HG03025 (cell line): ENCODE measurements around the gene AHNAK.
"Not testable (repeated sequence)": the region's sequence is repeated elsewhere in the genome, so short reads cannot be mapped to it uniquely, and the experiment has no call there.

ENCODE experiments used
- ATAC-seq: cut with Tn5 transposase; IDR thresholded peaks from one replicate; pipeline ENCODE4 v1.9.1; 2021; ENCODE audit warnings: mild to moderate bottlenecking, moderate library complexity; ENCODE audit not compliant: unreplicated experiment, low FRiP score

The AHNAK gene

GRCh38 chr11:62573006-62573591, 26.5 kb upstream of the AHNAK start:
- ATAC-seq: no peak

DNA sequence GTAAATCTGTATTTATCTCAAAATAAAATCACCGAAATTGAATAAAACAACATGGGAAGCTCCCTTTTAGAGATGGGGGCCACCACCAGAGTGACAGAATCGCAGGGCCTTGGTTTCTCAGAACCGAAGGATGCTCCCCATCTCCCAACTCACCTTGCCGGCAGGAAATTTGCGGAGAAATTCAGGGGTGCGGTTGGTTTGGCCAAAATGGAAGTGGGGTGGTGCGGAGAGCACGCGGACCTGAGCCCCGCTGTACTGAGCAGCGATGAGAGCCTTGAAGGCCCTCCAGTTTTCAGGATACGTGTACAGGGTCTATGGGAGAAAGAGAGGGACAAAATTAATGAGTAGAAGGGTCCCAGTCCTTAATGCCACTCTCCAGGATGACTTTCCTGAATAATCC, 25.8 kb upstream of the AHNAK start:
- ATAC-seq: no peak

- ATAC-seq: not testable (repeated sequence)
These were observed 24.9 kb upstream of the AHNAK start for GRCh38 chr11:62571493-62571892.

GRCh38 chr11:62570903-62571302, 24.3 kb upstream of the AHNAK start:
- not testable (repeated sequence) for ATAC-seq

DNA sequence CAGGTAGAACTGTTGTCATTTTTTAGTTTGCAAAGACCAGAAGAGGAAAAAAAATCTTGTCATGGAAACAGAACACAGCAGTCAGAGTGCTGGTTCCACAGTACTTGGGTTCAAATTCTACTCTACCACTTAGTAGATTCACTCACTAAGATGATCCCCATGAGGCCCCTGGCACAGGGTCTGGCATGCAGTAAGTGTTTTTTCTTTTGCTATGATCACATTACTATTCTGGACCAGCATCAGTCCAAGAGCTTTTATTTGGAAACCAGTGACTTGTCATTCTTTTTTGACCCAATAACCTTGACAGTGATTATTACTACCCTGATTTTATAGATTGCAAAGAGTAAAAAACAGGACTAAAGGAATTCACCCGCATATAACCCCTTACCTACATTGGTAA, 23.0 kb upstream of the AHNAK start:
- ATAC-seq: no peak

DNA sequence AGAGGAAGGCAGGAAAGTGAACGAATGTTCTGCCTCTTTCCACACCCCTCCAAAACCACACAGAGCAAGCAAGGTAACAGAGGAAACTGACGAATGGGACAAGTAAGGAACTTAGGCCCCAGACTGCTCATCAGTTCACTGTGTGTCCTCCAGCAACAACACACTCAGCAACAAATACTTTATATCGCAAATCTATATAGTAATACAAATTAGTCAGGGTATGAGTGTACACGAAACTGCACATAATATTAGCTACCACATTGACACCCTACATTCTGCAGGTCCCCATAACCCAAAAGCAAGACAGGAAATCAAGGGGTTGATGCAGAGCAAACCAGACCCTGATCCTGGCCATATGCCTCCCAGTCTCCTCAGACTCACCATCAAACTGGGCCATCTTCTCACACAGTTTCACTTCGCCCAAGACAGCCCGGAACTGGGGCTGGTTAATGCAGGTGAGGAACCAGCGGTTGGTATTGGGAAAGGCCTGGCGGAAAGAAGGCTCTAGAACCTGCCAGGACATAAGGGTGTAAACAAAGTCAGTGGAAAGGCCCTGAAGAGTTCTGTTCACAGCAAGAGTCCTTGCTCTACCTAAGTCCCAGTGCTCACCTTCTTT, 20.5 kb upstream of the AHNAK start:
- ATAC-seq: no peak

- ATAC-seq: no peak
These were observed 19.6 kb upstream of the AHNAK start for GRCh38 chr11:62566247-62566646.

- ATAC-seq: no peak
These were observed 18.6 kb upstream of the AHNAK start for GRCh38 chr11:62565100-62565802.

DNA sequence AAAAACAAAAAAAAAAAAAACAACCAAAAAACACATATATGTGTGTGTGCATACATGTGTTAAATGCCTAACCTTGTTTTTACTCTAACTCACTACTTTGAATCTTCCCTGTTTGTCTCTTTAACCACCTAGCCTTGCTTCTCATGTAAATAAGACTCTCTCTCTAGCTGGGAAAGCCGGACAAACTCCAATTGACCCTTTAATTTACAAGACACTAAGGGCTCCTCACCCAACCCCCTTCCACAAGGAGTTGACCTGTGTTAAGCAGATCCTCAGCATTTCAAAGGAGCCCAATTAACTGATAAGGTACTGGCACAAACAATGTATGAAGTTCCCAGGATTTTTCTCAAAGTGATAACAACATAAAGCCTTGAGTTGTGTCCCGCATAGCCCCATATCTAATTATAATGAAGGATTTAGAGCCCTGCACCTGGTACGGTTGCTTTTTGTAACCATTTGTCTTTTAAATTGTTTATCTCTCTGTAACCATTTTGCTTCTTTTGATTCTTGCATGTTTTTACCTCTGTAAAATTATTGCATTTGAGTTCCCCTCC, 15.1 kb upstream of the AHNAK start:
- ATAC-seq: not testable (repeated sequence)

- ATAC-seq: no peak
These were observed 14.0 kb upstream of the AHNAK start for GRCh38 chr11:62560566-62561103.

- not testable (repeated sequence) for ATAC-seq
These were observed 13.0 kb upstream of the AHNAK start for GRCh38 chr11:62559626-62560025.

GRCh38 chr11:62559204-62559603, 12.6 kb upstream of the AHNAK start:
- ATAC-seq: no peak

DNA sequence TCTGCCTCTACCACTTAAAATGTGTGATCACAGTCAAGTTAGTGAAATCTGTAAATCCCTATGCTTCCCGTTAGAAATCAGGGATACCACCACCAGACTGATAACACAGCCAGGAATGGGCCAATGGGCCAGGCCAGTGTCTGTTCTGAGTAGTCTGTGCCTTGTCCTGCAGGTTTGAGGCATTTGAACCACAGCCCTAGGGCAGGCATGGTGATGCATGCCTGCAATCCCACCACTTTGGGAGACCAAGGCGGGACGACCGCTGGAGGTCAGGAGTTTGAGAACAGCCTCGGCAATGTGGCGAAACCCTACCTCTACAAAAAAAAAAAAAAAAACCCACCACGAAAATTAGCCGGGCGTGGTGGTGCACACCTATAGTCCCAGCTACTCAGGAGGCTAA, 12.1 kb upstream of the AHNAK start:
- ATAC-seq: no peak

GRCh38 chr11:62556875-62557631, 10.4 kb upstream of the AHNAK start:
- ATAC-seq: no peak

DNA sequence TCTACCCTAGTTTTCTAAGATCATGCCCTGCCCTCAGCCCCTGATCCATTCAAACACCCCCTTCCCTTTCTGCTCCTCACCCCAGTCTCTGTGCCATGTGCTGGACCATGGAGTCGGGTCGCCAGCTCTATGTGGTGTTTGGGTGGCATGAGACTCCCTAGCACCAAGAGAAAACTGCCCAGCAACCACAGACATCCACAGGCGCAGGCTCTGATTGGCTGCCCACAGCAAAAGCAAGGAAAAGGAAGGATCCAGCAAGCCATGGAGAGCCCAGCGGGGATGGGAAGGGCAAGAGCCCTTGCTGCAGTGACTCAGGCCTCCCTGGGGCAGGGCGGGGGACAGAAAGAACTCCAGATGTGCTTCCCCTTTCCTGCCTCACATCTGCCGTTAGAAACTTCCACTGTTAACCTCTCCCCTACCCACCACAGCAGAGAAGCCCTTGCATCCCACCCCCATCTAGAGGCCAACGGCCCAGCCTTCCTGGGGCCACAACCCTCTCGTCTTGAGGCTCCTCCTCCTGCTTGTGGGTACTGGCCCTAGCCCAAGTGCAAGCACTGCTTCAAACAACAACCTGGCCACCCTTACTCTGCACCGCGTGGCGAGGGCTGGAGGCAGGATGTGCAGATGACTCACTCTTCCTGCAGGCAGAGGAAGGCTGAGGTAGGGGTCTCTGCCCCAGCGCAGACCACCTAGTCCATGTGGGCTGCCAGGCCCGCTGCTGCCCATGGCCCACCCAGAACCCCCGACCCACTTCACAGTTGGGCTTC, 9.7 kb upstream of the AHNAK start:
- ATAC-seq: no peak

DNA sequence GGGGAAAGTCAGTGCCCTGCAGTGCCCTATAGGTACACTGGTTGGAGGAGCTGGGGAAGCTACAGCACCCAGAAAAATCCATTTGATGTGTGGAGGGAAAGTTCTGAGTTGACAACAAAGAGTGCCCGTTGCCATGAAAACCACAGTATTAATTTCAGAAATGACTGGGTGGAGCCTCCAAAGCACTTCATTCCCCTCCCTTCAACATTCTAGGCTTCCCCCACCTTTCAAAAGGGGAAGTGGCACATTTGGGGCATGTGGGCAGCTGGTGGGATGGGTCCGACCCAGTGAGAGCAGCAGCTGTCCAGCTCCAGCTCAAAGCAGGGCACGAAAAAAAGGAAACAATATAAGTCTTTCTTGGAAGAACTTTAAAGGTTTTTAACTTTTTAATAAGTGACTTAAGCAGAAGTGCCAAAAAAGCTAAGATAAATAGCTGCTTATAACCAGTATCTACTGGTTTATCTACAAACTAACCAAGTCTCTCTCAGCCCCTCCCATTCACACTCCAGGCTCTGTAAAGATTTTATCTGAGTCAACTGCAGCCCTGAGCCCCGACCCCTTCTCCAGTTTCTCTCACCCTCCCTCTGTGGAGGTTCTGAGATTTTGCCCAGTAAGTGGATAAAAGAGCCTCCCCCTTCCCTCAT, 9.0 kb upstream of the AHNAK start:
- ATAC-seq: no peak

DNA sequence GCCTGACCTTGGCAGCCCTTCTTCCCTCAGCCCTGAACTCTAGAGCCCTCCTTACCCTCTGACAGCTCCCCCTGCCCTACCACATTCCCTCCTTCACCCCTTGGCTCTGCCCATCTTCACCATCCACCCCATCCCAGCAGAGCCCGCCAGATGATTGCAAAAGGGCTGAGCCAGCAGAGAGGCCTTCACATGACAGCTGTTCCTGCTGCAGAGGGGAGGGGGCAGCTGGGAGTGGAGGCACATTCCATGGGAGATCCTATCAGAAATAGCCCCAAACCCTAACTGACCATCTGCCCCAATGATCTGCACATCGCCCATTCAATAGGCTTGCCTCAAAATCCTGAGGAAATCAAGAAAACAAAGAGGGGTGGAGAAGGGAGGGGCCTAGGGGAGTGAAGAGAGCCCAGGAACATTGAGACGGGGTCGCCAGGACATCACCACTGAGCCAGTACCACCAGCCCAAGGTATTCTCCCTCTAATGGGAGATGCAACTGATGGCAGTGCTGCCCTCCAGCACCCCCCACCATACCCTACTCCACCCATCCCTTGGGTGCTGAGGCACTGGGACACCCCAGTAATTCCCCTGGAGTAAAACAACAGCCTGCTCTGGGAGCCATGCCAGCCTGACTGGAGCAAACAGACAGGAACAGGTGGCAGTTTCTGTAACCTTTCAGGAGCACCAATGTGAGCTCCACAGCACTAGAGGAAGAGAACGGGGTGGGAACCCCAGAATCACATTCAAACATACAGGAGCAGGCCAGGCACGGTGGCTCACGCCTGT, 8.0 kb upstream of the AHNAK start:
- ATAC-seq: no peak

GRCh38 chr11:62553839-62554361, 7.3 kb upstream of the AHNAK start:
- no peak for ATAC-seq
